ENCODE measurements around the gene PTPRCAP. TPM values are rescaled to one million over a fixed set of nuclear protein-coding genes. Genes with fewer than 3 reads are reported as not detected.

The PTPRCAP gene
- total and polyA plus RNA-seq, 9 of the 15 experiments (the other 6 are each of a cell fraction or from before 2014, with no cell fraction given), result 0.22 to 2.0 (median 1.1) TPM; not detected in 4

- TF ChIP-seq CXXC5 (CRISPR knock-in tag; IDR thresholded peaks at IDR 0.05), result peak; percentile 16; the same call in 1 of the 2 replicates
- TF ChIP-seq, protein P1, sequence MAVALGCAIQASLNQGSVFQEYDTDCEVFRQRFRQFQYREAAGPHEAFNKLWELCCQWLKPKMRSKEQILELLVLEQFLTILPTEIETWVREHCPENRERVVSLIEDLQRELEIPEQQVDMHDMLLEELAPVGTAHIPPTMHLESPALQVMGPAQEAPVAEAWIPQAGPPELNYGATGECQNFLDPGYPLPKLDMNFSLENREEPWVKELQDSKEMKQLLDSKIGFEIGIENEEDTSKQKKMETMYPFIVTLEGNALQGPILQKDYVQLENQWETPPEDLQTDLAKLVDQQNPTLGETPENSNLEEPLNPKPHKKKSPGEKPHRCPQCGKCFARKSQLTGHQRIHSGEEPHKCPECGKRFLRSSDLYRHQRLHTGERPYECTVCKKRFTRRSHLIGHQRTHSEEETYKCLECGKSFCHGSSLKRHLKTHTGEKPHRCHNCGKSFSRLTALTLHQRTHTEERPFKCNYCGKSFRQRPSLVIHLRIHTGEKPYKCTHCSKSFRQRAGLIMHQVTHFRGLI (CRISPR knock-in tag; IDR thresholded peaks at IDR 0.05), result 0 out of 2 replicates have a peak, but pooled peaks have one; percentile 63
- TF ChIP-seq TAF7 (tag; IDR thresholded peaks at IDR 0.05), result 0 out of 2 replicates have a peak, but pooled peaks have one; percentile 32
- peak; percentile 88 for TF ChIP-seq ZBTB33 (CRISPR knock-in tag; IDR thresholded peaks at IDR 0.05)
Observed at GRCh38 chr11:67402192-67402839, 35.2 kb downstream of the PTPRCAP start (continued).
